Smooth muscle cell (in vitro differentiated cells): ENCODE measurements around the gene GRID2IP. TPM values are rescaled to one million over a fixed set of nuclear protein-coding genes. Genes with fewer than 3 reads are reported as not detected.
A peak's percentile ranks its signal among the peaks of the same experiment; 100 is the strongest.

Experiments
- DNase-seq: peaks from one replicate; lab custom pipeline; 2025; ENCODE audit not compliant: unreplicated experiment; lab: John Stamatoyannopoulos, UW
- H2AFZ ChIP-seq: fragments of 200-600 bp; sonication (generic); 2 replicates; pipeline ENCODE4 v1.6.0; 2016; ENCODE audit warnings: antibody characterized with exemption, low read depth, mild to moderate bottlenecking
- H3F3A ChIP-seq: fragments of 200-600 bp; sonication (generic); 2 replicates; pipeline ENCODE4 v1.6.0; 2017; ENCODE audit warnings: antibody characterized with exemption, low read depth
- H3K27ac ChIP-seq: fragments of 200-600 bp; sonication (generic); 2 replicates; pipeline ENCODE4 v1.5.1; 2016; ENCODE audit warnings: low read depth, mild to moderate bottlenecking
- H3K27me3 ChIP-seq: fragments of 200-600 bp; sonication (generic); 2 replicates; pipeline ENCODE4 v1.6.1; 2016; ENCODE audit warnings: low read depth, mild to moderate bottlenecking
- H3K36me3 ChIP-seq: fragments of 200-600 bp; sonication (generic); 2 replicates; pipeline ENCODE4 v1.5.1; 2016; ENCODE audit warnings: low read depth
- H3K4me1 ChIP-seq: fragments of 200-600 bp; sonication (generic); 2 replicates; pipeline ENCODE4 v1.5.1; 2016; ENCODE audit warnings: low read depth
- H3K4me2 ChIP-seq: fragments of 200-600 bp; sonication (generic); 2 replicates; pipeline ENCODE4 v1.6.0; 2016; ENCODE audit warnings: mild to moderate bottlenecking
- H3K4me3 ChIP-seq: fragments of 200-600 bp; sonication (generic); 2 replicates; pipeline ENCODE4 v1.5.1; 2016; ENCODE audit warnings: mild to moderate bottlenecking
- H3K79me2 ChIP-seq: fragments of 200-600 bp; sonication (generic); 2 replicates; pipeline ENCODE4 v1.6.0; 2016; ENCODE audit warnings: low read depth, mild to moderate bottlenecking
- H3K9ac ChIP-seq: fragments of 200-600 bp; sonication (generic); 2 replicates; pipeline ENCODE4 v1.6.0; 2016; ENCODE audit warnings: low read depth
- H3K9me3 ChIP-seq: fragments of 200-600 bp; sonication (generic); replicated peaks from 2 replicates; pipeline ENCODE4 v1.5.1; 2016; ENCODE audit warnings: low read depth
- H4K20me1 ChIP-seq: fragments of 200-600 bp; sonication (generic); 2 replicates; pipeline ENCODE4 v1.6.0; 2016; ENCODE audit warnings: low read depth
- WGBS: methylation state at CpG from one replicate; pipeline ENCODE4 v1.1.7; 2016; ENCODE audit warnings: low lambda C conversion rate; 5-methylcytosine and 5-hydroxymethylcytosine counted together
- polyA plus RNA-seq: library from polyadenylated mRNA; unstranded; fragments of >200 nt; fragmentation: Nextera tagmentation; extraction: Ambion mirVana; gene quantifications from 2 replicates; pipeline ENCODE4 v1.2.1, GENCODE V29; 2016
- total RNA-seq: library from RNA; depleted of rRNA; stranded (reverse); fragments of >200 nt; gene quantifications from 2 replicates; pipeline ENCODE4 v1.2.3, GENCODE V29; 2014
- TF ChIP-seq, protein P1 (sequence below): fragments of 200-600 bp; sonication (generic); IDR thresholded peaks from 2 replicates; pipeline ENCODE4 v1.5.1; 2017; ENCODE audit warnings: borderline replicate concordance, mild to moderate bottlenecking, antibody characterized with exemption; ENCODE audit not compliant: insufficient read depth, poor library complexity, severe bottlenecking

GRID2IP gene
- total and polyA plus RNA-seq, 2 experiments from 2014 or later, result not detected

DNA sequence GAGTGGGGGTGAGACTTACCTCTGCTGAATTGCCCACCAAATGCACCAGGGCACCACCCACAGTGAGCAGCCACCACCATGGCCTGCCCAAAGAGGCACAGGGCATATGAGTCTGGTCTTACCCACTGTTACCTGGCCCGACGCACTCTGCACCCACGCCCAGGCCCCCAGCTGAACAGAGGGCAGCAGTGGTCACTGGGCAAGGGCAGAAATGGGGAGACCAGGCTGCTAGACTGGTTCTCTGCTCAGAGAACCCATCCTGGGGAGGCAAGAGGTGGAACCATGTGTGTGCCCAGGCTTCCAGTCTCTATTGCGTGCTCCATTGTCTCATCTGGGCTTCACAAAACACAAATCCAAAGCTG is 64.1 kb downstream of the GRID2IP start:
- H3F3A ChIP-seq, result peaks cover 3% of the 10 kb centered on the region
- no peak overlapping the region for H3K4me2 ChIP-seq
- H3K36me3 ChIP-seq, result no peaks in the 10 kb centered on the region
- H3K79me2 ChIP-seq, result peaks cover 25% of the 10 kb centered on the region
- no peaks in the 10 kb centered on the region for H3K27me3 ChIP-seq
- H2AFZ ChIP-seq, result no peak overlapping the region
- H3K4me3 ChIP-seq, result no peak overlapping the region
- no peak for DNase-seq
- H3K4me1 ChIP-seq, result peaks cover 4% of the 10 kb centered on the region
- TF ChIP-seq, protein P1, sequence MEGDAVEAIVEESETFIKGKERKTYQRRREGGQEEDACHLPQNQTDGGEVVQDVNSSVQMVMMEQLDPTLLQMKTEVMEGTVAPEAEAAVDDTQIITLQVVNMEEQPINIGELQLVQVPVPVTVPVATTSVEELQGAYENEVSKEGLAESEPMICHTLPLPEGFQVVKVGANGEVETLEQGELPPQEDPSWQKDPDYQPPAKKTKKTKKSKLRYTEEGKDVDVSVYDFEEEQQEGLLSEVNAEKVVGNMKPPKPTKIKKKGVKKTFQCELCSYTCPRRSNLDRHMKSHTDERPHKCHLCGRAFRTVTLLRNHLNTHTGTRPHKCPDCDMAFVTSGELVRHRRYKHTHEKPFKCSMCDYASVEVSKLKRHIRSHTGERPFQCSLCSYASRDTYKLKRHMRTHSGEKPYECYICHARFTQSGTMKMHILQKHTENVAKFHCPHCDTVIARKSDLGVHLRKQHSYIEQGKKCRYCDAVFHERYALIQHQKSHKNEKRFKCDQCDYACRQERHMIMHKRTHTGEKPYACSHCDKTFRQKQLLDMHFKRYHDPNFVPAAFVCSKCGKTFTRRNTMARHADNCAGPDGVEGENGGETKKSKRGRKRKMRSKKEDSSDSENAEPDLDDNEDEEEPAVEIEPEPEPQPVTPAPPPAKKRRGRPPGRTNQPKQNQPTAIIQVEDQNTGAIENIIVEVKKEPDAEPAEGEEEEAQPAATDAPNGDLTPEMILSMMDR, result no peak
- 93% methylated on average over 4 of the region's 4 CpGs for whole genome bisulfite sequencing
- no peak overlapping the region for H3K9ac ChIP-seq
- peaks cover 11% of the 10 kb centered on the region for H4K20me1 ChIP-seq
- no peak overlapping the region for H3K27ac ChIP-seq
- no peaks in the 10 kb centered on the region for H3K9me3 ChIP-seq

DNA sequence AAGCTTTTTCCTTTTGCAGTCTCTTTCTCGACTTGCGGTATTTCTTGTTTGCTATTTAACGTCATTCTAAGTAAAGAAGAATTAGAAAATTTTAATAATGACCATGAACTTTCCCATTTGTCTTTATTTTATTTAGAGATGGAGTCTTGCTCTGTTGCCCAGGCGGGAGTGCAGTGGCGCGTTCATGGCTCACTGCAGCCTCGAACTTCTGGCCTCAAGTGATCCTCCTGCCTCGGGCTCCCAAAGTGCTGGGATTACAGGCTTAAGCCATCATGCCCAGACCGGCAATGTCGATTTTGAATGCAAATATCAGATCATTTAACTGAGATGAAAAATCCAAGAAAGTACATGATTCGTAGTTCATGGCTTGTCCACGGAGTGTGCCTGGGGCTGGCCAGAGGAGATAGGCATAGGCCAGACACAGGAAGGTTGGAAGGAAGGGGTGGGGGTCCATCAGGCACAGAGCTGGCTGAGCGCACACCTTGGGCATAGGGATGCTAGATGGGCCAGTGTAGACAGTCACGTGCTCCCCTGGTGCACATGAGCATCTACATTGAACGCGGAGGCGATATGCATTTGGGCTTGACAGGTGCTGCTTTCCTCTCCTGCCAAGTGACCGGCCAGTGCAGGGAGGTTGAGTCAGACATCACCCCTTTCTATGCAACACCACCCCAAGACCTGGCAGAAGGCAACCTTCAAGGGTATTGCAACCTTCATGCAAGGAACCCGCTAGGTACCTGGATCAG is 64.7 kb downstream of the GRID2IP start:
- H3K4me2 ChIP-seq, result no peak overlapping the region
- no peaks in the 10 kb centered on the region for H3K36me3 ChIP-seq
- WGBS, result 95% methylated on average over 19 of the region's 19 CpGs
- no peak overlapping the region for H3K9ac ChIP-seq
- no peaks in the 10 kb centered on the region for H3K27me3 ChIP-seq
- peaks cover 4% of the 10 kb centered on the region for H3F3A ChIP-seq
- peaks cover 30% of the 10 kb centered on the region for H3K79me2 ChIP-seq
- TF ChIP-seq, protein P1, result no peak
- no peak for DNase-seq
- no peaks in the 10 kb centered on the region for H3K9me3 ChIP-seq
- H3K4me1 ChIP-seq, result peaks cover 7% of the 10 kb centered on the region
- H2AFZ ChIP-seq, result no peak overlapping the region
- peaks cover 17% of the 10 kb centered on the region for H4K20me1 ChIP-seq
- no peak overlapping the region for H3K4me3 ChIP-seq
- no peak overlapping the region for H3K27ac ChIP-seq

DNA sequence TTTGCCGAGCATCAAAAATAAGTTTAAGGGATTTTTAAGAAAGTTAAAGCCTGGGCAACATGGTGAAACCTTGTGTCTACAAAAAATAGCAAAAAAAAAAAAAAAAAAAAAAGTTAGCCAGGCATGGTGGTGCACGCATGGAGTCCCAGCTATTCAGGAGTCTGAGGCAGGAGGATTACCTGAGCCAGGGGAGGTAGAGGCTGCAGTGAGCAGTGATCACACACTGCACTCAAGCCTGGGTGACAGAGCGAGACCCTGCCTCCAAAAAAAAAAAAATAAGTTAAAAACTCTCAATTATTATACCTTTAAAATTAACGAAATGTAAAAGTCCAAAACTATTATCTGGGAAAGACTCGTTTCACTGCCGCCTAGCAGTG is 68.5 kb downstream of the GRID2IP start:
- no peaks in the 10 kb centered on the region for H3K27me3 ChIP-seq
- peaks cover 55% of the 10 kb centered on the region for H4K20me1 ChIP-seq
- no peaks in the 10 kb centered on the region for H3K36me3 ChIP-seq
- peaks cover 4% of the 10 kb centered on the region for H3F3A ChIP-seq
- DNase-seq, result no peak
- peaks cover 10% of the 10 kb centered on the region for H3K4me1 ChIP-seq
- peak overlapping the region; percentile 99 for H3K4me2 ChIP-seq
- peaks cover 69% of the 10 kb centered on the region for H3K79me2 ChIP-seq
- H3K4me3 ChIP-seq, result peak overlapping the region; percentile 99
- H3K9me3 ChIP-seq, result no peaks in the 10 kb centered on the region
- peak overlapping the region; percentile 98 for H3K9ac ChIP-seq
- H3K27ac ChIP-seq, result peak overlapping the region; percentile 93
- 37% methylated on average over 6 of the region's 6 CpGs for WGBS
- TF ChIP-seq, protein P1, result no peak
- H2AFZ ChIP-seq, result no peak overlapping the region

DNA sequence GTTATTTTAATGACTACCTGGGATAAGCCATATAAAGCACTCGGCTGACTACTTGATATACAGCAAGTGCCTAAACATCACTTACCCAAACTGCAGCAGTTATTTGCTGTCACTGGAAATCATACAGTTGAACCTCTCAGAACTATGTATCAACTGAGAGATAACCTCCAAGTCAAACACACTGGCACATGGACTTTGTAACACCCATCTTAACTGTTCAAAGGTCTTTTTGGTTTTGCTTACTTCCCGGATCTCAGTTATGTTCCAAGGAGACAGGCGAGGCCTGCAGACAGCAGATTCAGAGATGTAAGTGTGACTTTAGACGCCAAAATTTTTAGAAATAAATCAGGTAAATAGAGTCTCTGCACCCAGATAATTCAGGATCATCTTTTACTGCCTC is 69.0 kb downstream of the GRID2IP start:
- no peaks in the 10 kb centered on the region for H3K9me3 ChIP-seq
- peaks cover 10% of the 10 kb centered on the region for H3K4me1 ChIP-seq
- TF ChIP-seq, protein P1, result no peak
- DNase-seq, result no peak
- H3F3A ChIP-seq, result peaks cover 4% of the 10 kb centered on the region
- no peak overlapping the region for H2AFZ ChIP-seq
- peak overlapping the region; percentile 99 for H3K4me3 ChIP-seq
- H3K4me2 ChIP-seq, result peak overlapping the region; percentile 99
- H3K27me3 ChIP-seq, result no peaks in the 10 kb centered on the region
- no peaks in the 10 kb centered on the region for H3K36me3 ChIP-seq
- peak overlapping the region; percentile 93 for H3K27ac ChIP-seq
- peaks cover 73% of the 10 kb centered on the region for H3K79me2 ChIP-seq
- H4K20me1 ChIP-seq, result peaks cover 60% of the 10 kb centered on the region
- 71% methylated on average over 4 of the region's 4 CpGs for WGBS
- peak overlapping the region; percentile 98 for H3K9ac ChIP-seq
